ENCODE results near the gene ARHGAP15. TPM values are rescaled to one million over a fixed set of nuclear protein-coding genes. Genes with fewer than 3 reads are reported as not detected.

Gene ARHGAP15
- total RNA-seq, 1 donor from 2014 or later: not detected

DNA sequence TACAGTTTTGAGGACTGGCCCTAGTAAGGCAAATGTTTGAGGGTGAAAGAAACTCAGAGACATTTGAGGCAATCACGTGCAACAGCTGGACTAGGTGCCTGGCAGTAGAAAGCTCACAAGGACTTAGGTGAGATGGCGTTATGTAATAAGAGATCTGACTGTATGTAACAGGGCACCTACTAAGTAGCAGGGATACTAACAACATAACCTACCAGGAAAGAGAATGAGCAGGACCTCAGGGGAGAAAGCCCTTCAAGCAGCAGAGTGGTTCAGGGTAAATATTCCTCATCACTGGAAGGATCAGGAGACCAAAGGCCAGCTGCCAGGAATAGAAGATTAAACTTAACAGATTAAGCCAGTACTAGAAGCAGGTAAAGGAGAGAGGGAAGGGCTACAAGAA is 53.4 kb downstream of the ARHGAP15 start:
- TF ChIP-seq, protein P1, sequence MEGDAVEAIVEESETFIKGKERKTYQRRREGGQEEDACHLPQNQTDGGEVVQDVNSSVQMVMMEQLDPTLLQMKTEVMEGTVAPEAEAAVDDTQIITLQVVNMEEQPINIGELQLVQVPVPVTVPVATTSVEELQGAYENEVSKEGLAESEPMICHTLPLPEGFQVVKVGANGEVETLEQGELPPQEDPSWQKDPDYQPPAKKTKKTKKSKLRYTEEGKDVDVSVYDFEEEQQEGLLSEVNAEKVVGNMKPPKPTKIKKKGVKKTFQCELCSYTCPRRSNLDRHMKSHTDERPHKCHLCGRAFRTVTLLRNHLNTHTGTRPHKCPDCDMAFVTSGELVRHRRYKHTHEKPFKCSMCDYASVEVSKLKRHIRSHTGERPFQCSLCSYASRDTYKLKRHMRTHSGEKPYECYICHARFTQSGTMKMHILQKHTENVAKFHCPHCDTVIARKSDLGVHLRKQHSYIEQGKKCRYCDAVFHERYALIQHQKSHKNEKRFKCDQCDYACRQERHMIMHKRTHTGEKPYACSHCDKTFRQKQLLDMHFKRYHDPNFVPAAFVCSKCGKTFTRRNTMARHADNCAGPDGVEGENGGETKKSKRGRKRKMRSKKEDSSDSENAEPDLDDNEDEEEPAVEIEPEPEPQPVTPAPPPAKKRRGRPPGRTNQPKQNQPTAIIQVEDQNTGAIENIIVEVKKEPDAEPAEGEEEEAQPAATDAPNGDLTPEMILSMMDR (IDR thresholded peaks at IDR 0.05; ENCODE audit: partially characterized antibody, unreplicated experiment): no peak
- Mint-ChIP-seq H3K27ac (ENCODE audit: unreplicated experiment) (no peak overlapping the region), H3K36me3 (ENCODE audit: unreplicated experiment) (peaks cover 9% of the 10 kb centered on the region), H3K4me1 (ENCODE audit: low read depth, unreplicated experiment) (no peaks in the 10 kb centered on the region), H3K27me3 (ENCODE audit: unreplicated experiment) (peaks cover 2% of the 10 kb centered on the region), H3K4me3 (ENCODE audit: unreplicated experiment) (no peak overlapping the region), H3K9me3 (ENCODE audit: unreplicated experiment) (no peaks in the 10 kb centered on the region)
- no peak for DNase-seq

DNA sequence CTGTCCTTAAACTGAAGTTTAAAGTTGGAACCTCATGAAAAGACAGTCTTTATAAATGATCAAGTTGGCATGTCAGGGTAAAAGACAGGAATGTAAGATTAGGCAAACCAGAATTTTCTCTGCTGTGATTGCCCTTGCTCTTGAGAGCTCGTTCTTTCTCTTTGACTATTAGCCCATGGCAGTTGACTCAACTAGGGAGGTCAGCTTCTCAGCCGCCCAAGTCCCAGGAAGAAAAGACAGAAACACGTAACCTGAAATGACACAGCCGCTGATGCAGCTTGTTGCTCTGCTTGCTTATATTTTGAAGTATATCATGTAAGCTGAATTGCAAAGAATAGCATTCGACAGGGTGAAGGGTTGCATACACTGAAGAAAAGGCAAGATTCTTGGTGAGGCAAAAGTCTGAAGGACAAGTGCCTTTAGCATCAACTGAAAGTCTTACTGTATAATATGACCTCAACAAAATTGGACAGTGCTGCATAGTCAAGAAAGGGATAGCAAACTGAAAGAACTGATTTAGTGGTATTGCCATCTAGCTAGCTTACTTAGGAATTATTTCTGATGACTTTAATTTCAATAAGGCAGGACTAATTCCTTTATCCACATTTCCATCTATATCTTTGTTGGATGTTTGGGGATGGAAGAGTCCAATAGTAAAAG is 54.7 kb downstream of the ARHGAP15 start:
- Mint-ChIP-seq H3K4me3 (ENCODE audit: unreplicated experiment) (no peak overlapping the region), H3K36me3 (ENCODE audit: unreplicated experiment) (peaks cover 9% of the 10 kb centered on the region), H3K4me1 (ENCODE audit: low read depth, unreplicated experiment) (no peaks in the 10 kb centered on the region), H3K9me3 (ENCODE audit: unreplicated experiment) (no peaks in the 10 kb centered on the region), H3K27ac (ENCODE audit: unreplicated experiment) (no peak overlapping the region), H3K27me3 (ENCODE audit: unreplicated experiment) (no peaks in the 10 kb centered on the region)
- TF ChIP-seq, protein P1 (IDR thresholded peaks at IDR 0.05; ENCODE audit: partially characterized antibody, unreplicated experiment): no peak
- no peak for DNase-seq

DNA sequence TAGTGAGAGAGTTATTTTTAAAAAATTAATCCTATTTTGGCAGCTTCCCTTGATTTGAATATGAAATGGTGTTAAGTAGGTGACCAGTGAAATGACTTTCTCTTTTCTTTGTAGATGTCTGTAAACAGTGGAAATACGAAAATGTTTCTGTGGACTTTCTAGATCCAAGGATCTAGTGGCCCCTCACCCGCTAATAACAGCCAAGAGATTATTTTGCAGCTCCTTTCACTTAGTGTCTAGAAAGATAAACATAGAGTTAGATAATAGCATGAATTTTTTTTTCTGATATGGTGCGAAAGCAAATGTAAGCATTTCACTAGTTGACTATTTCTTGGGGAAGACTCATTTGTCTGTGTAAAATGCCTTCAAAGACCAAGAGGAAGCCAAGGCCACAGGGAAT is 57.7 kb downstream of the ARHGAP15 start:
- H3K27ac Mint-ChIP-seq (ENCODE audit: unreplicated experiment): no peak overlapping the region
- peaks cover under 1% of the 10 kb centered on the region for H3K36me3 Mint-ChIP-seq (ENCODE audit: unreplicated experiment)
- TF ChIP-seq, protein P1 (IDR thresholded peaks at IDR 0.05; ENCODE audit: partially characterized antibody, unreplicated experiment): no peak
- no peaks in the 10 kb centered on the region for H3K9me3 Mint-ChIP-seq (ENCODE audit: unreplicated experiment)
- no peak for DNase-seq
- no peaks in the 10 kb centered on the region for H3K4me1 Mint-ChIP-seq (ENCODE audit: low read depth, unreplicated experiment)
- no peak overlapping the region for H3K4me3 Mint-ChIP-seq (ENCODE audit: unreplicated experiment)
- no peaks in the 10 kb centered on the region for H3K27me3 Mint-ChIP-seq (ENCODE audit: unreplicated experiment)

DNA sequence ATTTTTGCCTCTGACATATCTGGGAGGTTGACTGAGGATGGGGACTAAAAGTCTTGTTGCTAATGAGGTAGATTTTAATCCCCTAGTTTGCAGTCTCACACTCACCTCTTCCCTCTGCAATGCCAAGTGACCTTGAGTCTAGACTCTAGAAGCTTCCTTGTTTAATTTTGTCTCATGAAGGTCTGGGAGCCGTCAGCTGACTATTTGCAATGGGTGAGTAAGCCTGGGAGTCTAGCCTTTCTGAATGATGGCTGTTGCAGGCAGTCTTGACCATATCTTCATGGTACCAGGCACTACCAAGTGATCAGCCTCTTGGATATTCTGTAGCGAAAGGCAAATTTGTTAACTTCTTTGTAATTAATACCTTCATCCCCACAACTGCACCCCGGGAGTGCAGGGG is 61.2 kb downstream of the ARHGAP15 start:
- DNase-seq: no peak
- Mint-ChIP-seq H3K27me3 (ENCODE audit: unreplicated experiment) (no peaks in the 10 kb centered on the region), H3K4me1 (ENCODE audit: low read depth, unreplicated experiment) (no peaks in the 10 kb centered on the region), H3K27ac (ENCODE audit: unreplicated experiment) (no peak overlapping the region), H3K4me3 (ENCODE audit: unreplicated experiment) (no peak overlapping the region), H3K9me3 (ENCODE audit: unreplicated experiment) (no peaks in the 10 kb centered on the region), H3K36me3 (ENCODE audit: unreplicated experiment) (no peaks in the 10 kb centered on the region)
- TF ChIP-seq, protein P1 (IDR thresholded peaks at IDR 0.05; ENCODE audit: partially characterized antibody, unreplicated experiment): no peak

DNA sequence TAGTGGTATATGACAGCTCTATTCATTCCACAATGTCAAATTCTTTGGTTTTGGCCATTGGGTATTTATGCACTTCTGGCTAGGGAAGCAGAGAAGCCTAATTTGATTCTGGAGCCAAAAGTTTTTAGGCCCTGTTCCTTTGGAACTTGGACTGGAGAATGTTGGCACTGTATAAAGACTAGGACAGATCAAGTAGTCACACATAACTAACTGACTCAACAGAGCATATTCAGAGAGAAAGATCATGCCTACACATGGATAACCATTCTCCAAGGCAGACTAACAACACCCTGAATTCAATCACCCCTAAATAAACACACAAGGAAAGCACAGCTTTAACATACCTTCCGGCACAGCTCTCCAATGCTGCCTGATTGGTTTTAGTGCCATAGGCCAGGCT is 62.9 kb downstream of the ARHGAP15 start:
- no peaks in the 10 kb centered on the region for H3K4me1 Mint-ChIP-seq (ENCODE audit: low read depth, unreplicated experiment)
- no peaks in the 10 kb centered on the region for H3K27me3 Mint-ChIP-seq (ENCODE audit: unreplicated experiment)
- no peak overlapping the region for H3K4me3 Mint-ChIP-seq (ENCODE audit: unreplicated experiment)
- no peaks in the 10 kb centered on the region for H3K36me3 Mint-ChIP-seq (ENCODE audit: unreplicated experiment)
- no peak for DNase-seq
- TF ChIP-seq, protein P1 (IDR thresholded peaks at IDR 0.05; ENCODE audit: partially characterized antibody, unreplicated experiment): no peak
- no peak overlapping the region for H3K27ac Mint-ChIP-seq (ENCODE audit: unreplicated experiment)
- H3K9me3 Mint-ChIP-seq (ENCODE audit: unreplicated experiment): no peaks in the 10 kb centered on the region

Data from glutamatergic neuron (in vitro differentiated cells).